Sigmoid colon (tissue), 3 donors: ENCODE measurements around the gene TNNI3K.

ENCODE experiments used
- POLR2A ChIP-seq, 2 donors: fragments of 450-650 bp; IDR thresholded peaks; one replicate each; pipeline ENCODE4 v1.6.1; 2016; ENCODE audit warnings: antibody characterized with exemption in 2 of 2, mild to moderate bottlenecking in 2 of 2, moderate library complexity in 2 of 2
- TF ChIP-seq, protein P1 (sequence below), 4 experiments: fragments of 450-650 bp in 3 of 4; fragments of 200-600 bp in 1 of 4; IDR thresholded peaks; one replicate each; pipeline ENCODE4 v1.5.1; 2016 to 2019; ENCODE audit warnings: antibody characterized with exemption in 4 of 4, mild to moderate bottlenecking in 3 of 4, moderate library complexity in 2 of 4

DNA sequence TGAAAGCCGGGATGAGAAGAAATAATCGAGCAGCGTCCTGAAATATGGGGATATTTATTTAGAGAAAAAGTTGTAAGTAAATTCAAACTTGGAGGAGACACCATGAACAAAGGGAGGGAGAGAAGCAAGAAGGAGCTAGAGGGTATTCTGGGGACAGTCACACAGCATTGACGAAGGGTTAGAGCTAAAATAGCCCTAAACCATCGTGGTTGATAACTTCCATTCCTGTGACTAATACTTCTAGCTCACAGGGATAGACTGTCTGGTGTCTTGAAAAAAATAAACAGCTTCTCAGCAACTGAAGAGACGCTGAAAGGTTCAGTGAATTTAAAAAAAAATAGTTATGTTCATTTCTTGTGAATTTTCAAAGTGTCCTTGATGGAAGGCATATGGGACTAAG lies 190.5 kb downstream of the TNNI3K start:
- TF ChIP-seq POLR2A (IDR thresholded peaks at IDR 0.05): no peak
- TF ChIP-seq, protein P1, sequence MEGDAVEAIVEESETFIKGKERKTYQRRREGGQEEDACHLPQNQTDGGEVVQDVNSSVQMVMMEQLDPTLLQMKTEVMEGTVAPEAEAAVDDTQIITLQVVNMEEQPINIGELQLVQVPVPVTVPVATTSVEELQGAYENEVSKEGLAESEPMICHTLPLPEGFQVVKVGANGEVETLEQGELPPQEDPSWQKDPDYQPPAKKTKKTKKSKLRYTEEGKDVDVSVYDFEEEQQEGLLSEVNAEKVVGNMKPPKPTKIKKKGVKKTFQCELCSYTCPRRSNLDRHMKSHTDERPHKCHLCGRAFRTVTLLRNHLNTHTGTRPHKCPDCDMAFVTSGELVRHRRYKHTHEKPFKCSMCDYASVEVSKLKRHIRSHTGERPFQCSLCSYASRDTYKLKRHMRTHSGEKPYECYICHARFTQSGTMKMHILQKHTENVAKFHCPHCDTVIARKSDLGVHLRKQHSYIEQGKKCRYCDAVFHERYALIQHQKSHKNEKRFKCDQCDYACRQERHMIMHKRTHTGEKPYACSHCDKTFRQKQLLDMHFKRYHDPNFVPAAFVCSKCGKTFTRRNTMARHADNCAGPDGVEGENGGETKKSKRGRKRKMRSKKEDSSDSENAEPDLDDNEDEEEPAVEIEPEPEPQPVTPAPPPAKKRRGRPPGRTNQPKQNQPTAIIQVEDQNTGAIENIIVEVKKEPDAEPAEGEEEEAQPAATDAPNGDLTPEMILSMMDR (IDR thresholded peaks at IDR 0.05): no peak
